HepG2 (cell line): ENCODE measurements around the gene MAP1LC3B. TPM values are rescaled to one million over a fixed set of nuclear protein-coding genes. Genes with fewer than 3 reads are reported as not detected.
A peak's percentile ranks its signal among the peaks of the same experiment; 100 is the strongest.

Experiments
- ARNT ChIP-seq: fragments of 450-650 bp; IDR thresholded peaks from 2 replicates; pipeline ENCODE4 v1.6.1; 2017
- CENPT ChIP-seq: sonication (generic); formaldehyde crosslinking; IDR thresholded peaks from 2 replicates; pipeline ENCODE4 v1.8.0; 2022; ENCODE audit warnings: low read depth, mild to moderate bottlenecking, moderate library complexity, missing genetic modification reagents
- EED ChIP-seq: sonication (generic); formaldehyde crosslinking; IDR thresholded peaks from 2 replicates; pipeline ENCODE4 v1.5.0; 2020; ENCODE audit warnings: mild to moderate bottlenecking, missing genetic modification reagents
- FOXM1 ChIP-seq: sonication (generic); formaldehyde crosslinking; IDR thresholded peaks from 2 replicates; pipeline ENCODE4 v1.5.0; 2020; ENCODE audit warnings: missing genetic modification reagents
- HES4 ChIP-seq: sonication (generic); formaldehyde crosslinking; IDR thresholded peaks from 2 replicates; pipeline ENCODE4 v1.9.0; 2021; ENCODE audit warnings: mild to moderate bottlenecking, missing genetic modification reagents, borderline replicate concordance
- KLF11 ChIP-seq: IDR thresholded peaks from 2 replicates; pipeline ENCODE4 v1.6.1; 2016; ENCODE audit warnings: missing compliant biosample characterization
- MEIS1 ChIP-seq: sonication (generic); formaldehyde crosslinking; IDR thresholded peaks from 2 replicates; pipeline ENCODE4 v1.9.0; 2021; ENCODE audit warnings: mild to moderate bottlenecking, missing genetic modification reagents, moderate library complexity, borderline replicate concordance
- MTA1 ChIP-seq: sonication (generic); formaldehyde crosslinking; IDR thresholded peaks from 2 replicates; pipeline ENCODE4 v1.4.0; 2020; ENCODE audit warnings: missing genetic modification reagents, mild to moderate bottlenecking, borderline replicate concordance
- NCOA1 ChIP-seq: sonication (generic); formaldehyde crosslinking; IDR thresholded peaks from 2 replicates; pipeline ENCODE4 v1.9.0; 2021; ENCODE audit warnings: missing genetic modification reagents
- POGZ ChIP-seq: sonication (generic); formaldehyde crosslinking; IDR thresholded peaks from 2 replicates; pipeline ENCODE4 v1.4.0; 2020; ENCODE audit warnings: mild to moderate bottlenecking, missing genetic modification reagents
- SRSF4 ChIP-seq: fragments of 200-400 bp; formaldehyde crosslinking; IDR thresholded peaks from one replicate; pipeline ENCODE4 v1.6.1; 2018; ENCODE audit warnings: mild to moderate bottlenecking, low read depth, low read length, moderate library complexity; ENCODE audit not compliant: poor library complexity, severe bottlenecking
- TEAD3 ChIP-seq: optimal IDR thresholded peaks from 2 replicates; pipeline ENCODE3; 2016; ENCODE audit warnings: borderline replicate concordance
- YEATS2 ChIP-seq: sonication (generic); formaldehyde crosslinking; IDR thresholded peaks from 2 replicates; pipeline ENCODE4 v1.4.0; 2020; ENCODE audit warnings: missing genetic modification reagents, borderline replicate concordance
- ZBTB1 ChIP-seq: sonication (generic); formaldehyde crosslinking; IDR thresholded peaks from 2 replicates; pipeline ENCODE4 v1.4.0; 2020; ENCODE audit warnings: missing genetic modification reagents, borderline replicate concordance
- ZNF136 ChIP-seq: sonication (generic); formaldehyde crosslinking; IDR thresholded peaks from 2 replicates; pipeline ENCODE4 v1.8.1; 2022; ENCODE audit warnings: low read depth, mild to moderate bottlenecking, moderate library complexity, missing genetic modification reagents
- ZNF367 ChIP-seq: sonication (generic); formaldehyde crosslinking; IDR thresholded peaks from 2 replicates; pipeline ENCODE4 v1.4.0; 2020; ENCODE audit warnings: missing genetic modification reagents, borderline replicate concordance
- ZNF501 ChIP-seq: sonication (generic); formaldehyde crosslinking; IDR thresholded peaks from 2 replicates; pipeline ENCODE4 v1.5.1; 2020; ENCODE audit warnings: mild to moderate bottlenecking, moderate library complexity, missing genetic modification reagents
- ZNF546 ChIP-seq: sonication (generic); formaldehyde crosslinking; conservative IDR thresholded peaks from 2 replicates; pipeline ENCODE4 v1.8.1; 2023; ENCODE audit warnings: mild to moderate bottlenecking, missing genetic modification reagents
- ZNF550 ChIP-seq: sonication (generic); formaldehyde crosslinking; IDR thresholded peaks from 2 replicates; pipeline ENCODE4 v1.4.0; 2020; ENCODE audit warnings: mild to moderate bottlenecking, missing genetic modification reagents, borderline replicate concordance
- ZNF563 ChIP-seq: sonication (generic); formaldehyde crosslinking; IDR thresholded peaks from 2 replicates; pipeline ENCODE4 v1.8.0; 2022; ENCODE audit warnings: mild to moderate bottlenecking, moderate library complexity, missing genetic modification reagents
- ZNF577 ChIP-seq: sonication (generic); formaldehyde crosslinking; IDR thresholded peaks from 2 replicates; pipeline ENCODE4 v1.4.0; 2020; ENCODE audit warnings: mild to moderate bottlenecking, low read depth, missing genetic modification reagents, borderline replicate concordance
- ZNF709 ChIP-seq: sonication (generic); formaldehyde crosslinking; IDR thresholded peaks from 2 replicates; pipeline ENCODE4 v1.5.0; 2020; ENCODE audit warnings: mild to moderate bottlenecking, missing genetic modification reagents
- ZNF768 ChIP-seq: sonication (generic); formaldehyde crosslinking; IDR thresholded peaks from 2 replicates; pipeline ENCODE4 v1.4.0; 2020; ENCODE audit warnings: missing genetic modification reagents
- ZNF792 ChIP-seq: IDR thresholded peaks from 2 replicates; pipeline ENCODE4 v1.6.1; 2016
- polyA plus RNA-seq, 8 experiments: library from polyadenylated mRNA; depleted of rRNA in 3 of 8; stranded (reverse) in 7 of 8; unstranded in 1 of 8; fragments of >200 nt; fragmentation: Illumina TruSeq in 4 of 8; extraction: Trizol in 4 of 8; gene quantifications; 2 replicates each; pipeline versions ENCODE4 v1.2.1 to v1.2.3, GENCODE V29; 2011 to 2016; ENCODE audit warnings: low read depth in 4 of 8, missing spikeins in 1 of 8, mixed read lengths in 1 of 8; ENCODE audit not compliant: insufficient read depth in 1 of 8
- total RNA-seq, 5 experiments: library from RNA; depleted of rRNA; stranded (reverse); fragments of >200 nt; fragmentation: Illumina TruSeq; extraction: Trizol; gene quantifications; 2 replicates each; pipeline ENCODE4 v1.2.3, GENCODE V29; 2016; ENCODE audit warnings: low read depth in 1 of 5
- TF ChIP-seq, protein P1 (sequence below): sonication (generic); formaldehyde crosslinking; IDR thresholded peaks from 2 replicates; pipeline ENCODE4 v1.8.0; 2022; ENCODE audit warnings: mild to moderate bottlenecking, missing genetic modification reagents; ENCODE audit not compliant: insufficient replicate concordance
- TF ChIP-seq, protein P2 (sequence below), 2 experiments: sonication (generic) in 1 of 2; formaldehyde crosslinking in 1 of 2; IDR thresholded peaks; 2 replicates each; pipeline versions ENCODE4 v1.4.0 to v1.6.1; 2018 to 2020; ENCODE audit warnings: missing genetic modification reagents in 2 of 2, borderline replicate concordance in 1 of 2, low read depth in 1 of 2, mild to moderate bottlenecking in 1 of 2, missing biosample characterization in 1 of 2

MAP1LC3B gene
- total and polyA plus RNA-seq, 2 of the 13 experiments (the other 11 are each of a cell fraction or from before 2014, with no cell fraction given) = 15.7 to 37.4 TPM

DNA sequence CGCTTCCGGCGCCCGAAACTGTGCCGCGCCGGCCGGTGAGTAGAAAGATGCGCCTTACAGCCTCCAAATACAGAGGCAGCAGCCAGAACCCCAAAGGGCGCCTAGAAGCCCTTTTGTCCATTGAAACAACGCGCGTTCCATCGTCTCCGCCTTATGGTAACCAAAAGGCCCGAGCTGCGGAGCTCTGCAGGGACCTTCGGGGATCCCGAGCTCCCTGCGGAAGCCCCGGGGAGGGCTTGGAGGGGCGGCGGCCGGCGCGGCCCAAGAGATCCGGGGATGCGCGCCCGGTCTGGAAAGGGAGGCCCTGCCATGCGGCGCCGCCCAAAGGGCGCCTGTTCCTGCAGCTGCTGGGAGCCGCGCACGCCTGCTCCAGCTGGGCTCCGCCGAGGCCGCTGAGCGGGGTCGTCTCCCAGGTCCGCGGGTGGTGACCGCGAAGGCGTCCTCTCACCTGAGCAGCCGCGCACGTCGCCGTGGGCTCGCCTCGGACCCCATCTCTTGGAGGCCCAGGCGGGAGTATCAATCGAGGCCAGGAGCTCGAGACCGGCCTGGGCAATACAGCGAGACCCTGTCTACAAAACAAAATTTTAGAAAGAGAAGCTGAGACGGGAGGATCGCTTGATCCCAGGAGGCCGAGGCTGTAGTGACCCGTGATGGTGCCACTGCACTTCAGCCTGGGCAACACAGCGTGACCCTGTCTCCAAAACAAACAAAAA, 7.8 kb upstream of the MAP1LC3B start (continued):
- TF ChIP-seq SRSF4 (no peak), ZNF550 (0 out of 2 replicates have a peak, but pooled peaks have one; percentile 24), ZNF768 (CRISPR knock-in tag) (peak; percentile 91), ZBTB1 (CRISPR knock-in tag) (no peak), ZNF367 (CRISPR knock-in tag) (no peak), YEATS2 (peak; percentile 47; the same call in 1 of the 2 replicates), ARNT (no peak), ZNF577 (no peak), MTA1 (CRISPR knock-in tag) (0 out of 2 replicates have a peak, but pooled peaks have one; percentile 14), ZNF501 (CRISPR knock-in tag) (peak; percentile 97), NCOA1 (CRISPR knock-in tag) (peak; percentile 92; the same call in 1 of the 2 replicates), CENPT (no peak), KLF11 (CRISPR knock-in tag) (no peak; the same call in none of the 2 replicates), ZNF546 (CRISPR knock-in tag) (peak; percentile 92), TEAD3 (CRISPR knock-in tag) (no peak), MEIS1 (CRISPR knock-in tag) (peak; percentile 69), ZNF709 (peak; percentile 70), ZNF136 (CRISPR knock-in tag) (0 out of 2 replicates have a peak, but pooled peaks have one; percentile 38), FOXM1 (CRISPR knock-in tag) (no peak), EED (CRISPR knock-in tag) (peak; percentile 86), ZNF563 (CRISPR knock-in tag) (peak; percentile 78; the same call in 1 of the 2 replicates), POGZ (peak; percentile 61), HES4 (CRISPR knock-in tag) (peak; percentile 93), ZNF792 (CRISPR knock-in tag) (0 out of 2 replicates have a peak, but pooled peaks have one; percentile 5)
- TF ChIP-seq, protein P1, sequence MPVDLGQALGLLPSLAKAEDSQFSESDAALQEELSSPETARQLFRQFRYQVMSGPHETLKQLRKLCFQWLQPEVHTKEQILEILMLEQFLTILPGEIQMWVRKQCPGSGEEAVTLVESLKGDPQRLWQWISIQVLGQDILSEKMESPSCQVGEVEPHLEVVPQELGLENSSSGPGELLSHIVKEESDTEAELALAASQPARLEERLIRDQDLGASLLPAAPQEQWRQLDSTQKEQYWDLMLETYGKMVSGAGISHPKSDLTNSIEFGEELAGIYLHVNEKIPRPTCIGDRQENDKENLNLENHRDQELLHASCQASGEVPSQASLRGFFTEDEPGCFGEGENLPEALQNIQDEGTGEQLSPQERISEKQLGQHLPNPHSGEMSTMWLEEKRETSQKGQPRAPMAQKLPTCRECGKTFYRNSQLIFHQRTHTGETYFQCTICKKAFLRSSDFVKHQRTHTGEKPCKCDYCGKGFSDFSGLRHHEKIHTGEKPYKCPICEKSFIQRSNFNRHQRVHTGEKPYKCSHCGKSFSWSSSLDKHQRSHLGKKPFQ (CRISPR knock-in tag) = peak; percentile 88
- TF ChIP-seq, protein P2, sequence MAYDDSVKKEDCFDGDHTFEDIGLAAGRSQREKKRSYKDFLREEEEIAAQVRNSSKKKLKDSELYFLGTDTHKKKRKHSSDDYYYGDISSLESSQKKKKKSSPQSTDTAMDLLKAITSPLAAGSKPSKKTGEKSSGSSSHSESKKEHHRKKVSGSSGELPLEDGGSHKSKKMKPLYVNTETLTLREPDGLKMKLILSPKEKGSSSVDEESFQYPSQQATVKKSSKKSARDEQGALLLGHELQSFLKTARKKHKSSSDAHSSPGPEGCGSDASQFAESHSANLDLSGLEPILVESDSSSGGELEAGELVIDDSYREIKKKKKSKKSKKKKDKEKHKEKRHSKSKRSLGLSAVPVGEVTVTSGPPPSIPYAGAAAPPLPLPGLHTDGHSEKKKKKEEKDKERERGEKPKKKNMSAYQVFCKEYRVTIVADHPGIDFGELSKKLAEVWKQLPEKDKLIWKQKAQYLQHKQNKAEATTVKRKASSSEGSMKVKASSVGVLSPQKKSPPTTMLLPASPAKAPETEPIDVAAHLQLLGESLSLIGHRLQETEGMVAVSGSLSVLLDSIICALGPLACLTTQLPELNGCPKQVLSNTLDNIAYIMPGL (CRISPR knock-in tag; IDR thresholded peaks at IDR 0.05; ENCODE audit: borderline replicate concordance in 1 of 2, low read depth in 1 of 2) = peak; percentile 19 to 100
